H1 (cell line): Measurements from ENCODE around the gene DMXL1. TPM values are rescaled to one million over a fixed set of nuclear protein-coding genes. Genes with fewer than 3 reads are reported as not detected.

ENCODE experiments used
- CTCF ChIA-PET: fragments of 300-600 bp; sonication (Branson Sonifier 250); formaldehyde crosslinking; loops from one replicate; lab custom pipeline; 2021; ENCODE audit not compliant: partially characterized antibody; lab: Charles Lee
- POLR2A ChIA-PET: fragments of 300-600 bp; sonication (Branson Sonifier 250); formaldehyde crosslinking; loops from one replicate; lab custom pipeline; 2021; ENCODE audit warnings: inconsistent platforms; ENCODE audit not compliant: partially characterized antibody; lab: Charles Lee
- DNase-seq, 2 experiments: peaks; one replicate each; pipeline versions ENCODE4 v3.0.0 to v3.0.0-alpha.2; 2010 to 2022; ENCODE audit warnings: low spot score in 2 of 2, low read depth in 1 of 2, mixed read lengths in 1 of 2
- FAIRE-seq: peaks from 2 replicates; lab custom pipeline; 2011; peaks lifted over from hg19 to GRCh38; lab: Jason Lieb, UNC
- H2AFZ ChIP-seq: 2 replicates; pipeline ENCODE4 v1.8.1; 2012; ENCODE audit warnings: low read length, inconsistent platforms
- H2AK5ac ChIP-seq: 2 replicates; pipeline ENCODE4 v1.6.1; 2013; ENCODE audit warnings: low read depth, low read length
- H2BK120ac ChIP-seq: replicated peaks from 2 replicates; pipeline ENCODE3; 2013; ENCODE audit warnings: low read depth, low read length, inconsistent platforms
- H2BK12ac ChIP-seq: 2 replicates; pipeline ENCODE4 v1.6.1; 2013; ENCODE audit warnings: low read depth, low read length
- H2BK15ac ChIP-seq: 2 replicates; pipeline ENCODE4 v1.6.1; 2013; ENCODE audit warnings: low read length
- H2BK20ac ChIP-seq: 2 replicates; pipeline ENCODE4 v1.6.1; 2013; ENCODE audit warnings: low read length
- H2BK5ac ChIP-seq: 2 replicates; pipeline ENCODE4 v1.6.1; 2013; ENCODE audit warnings: low read depth, low read length
- H3K14ac ChIP-seq: 2 replicates; pipeline ENCODE4 v1.6.1; 2013; ENCODE audit warnings: inconsistent platforms; ENCODE audit not compliant: insufficient read length
- H3K18ac ChIP-seq: 2 replicates; pipeline ENCODE4 v1.6.1; 2013; ENCODE audit warnings: low read length; ENCODE audit errors: extremely low read depth
- H3K23ac ChIP-seq: 2 replicates; pipeline ENCODE4 v1.6.1; 2013; ENCODE audit warnings: inconsistent platforms; ENCODE audit not compliant: insufficient read length
- H3K23me2 ChIP-seq: 2 replicates; pipeline ENCODE4 v1.6.1; 2013; ENCODE audit warnings: low read depth, low read length
- H3K27ac ChIP-seq: 2 replicates; pipeline ENCODE4 v1.6.1; 2011; ENCODE audit warnings: low read depth, low read length, inconsistent platforms
- H3K27me3 ChIP-seq, 4 experiments: replicated peaks in 1 of 4; 1 replicate in 1 of 4; 2 replicates in 3 of 4; pipeline versions ENCODE4 v1.6.1 to v1.8.1; 2011 to 2013; ENCODE audit warnings: low read length in 3 of 4, mild to moderate bottlenecking in 3 of 4, inconsistent platforms in 2 of 4, mixed read lengths in 2 of 4, moderate library complexity in 1 of 4; ENCODE audit not compliant: control insufficient read depth in 3 of 4, insufficient read depth in 3 of 4; ENCODE audit errors: extremely low read depth in 1 of 4
- H3K36me3 ChIP-seq, 4 experiments: 2 replicates each; pipeline versions ENCODE4 v1.6.1 to v1.8.1; 2011 to 2013; ENCODE audit warnings: mild to moderate bottlenecking in 4 of 4, low read length in 3 of 4, moderate library complexity in 2 of 4, control low read depth in 1 of 4, inconsistent platforms in 1 of 4; ENCODE audit not compliant: insufficient read depth in 4 of 4, control insufficient read depth in 2 of 4
- H3K4ac ChIP-seq: replicated peaks from 2 replicates; pipeline ENCODE3; 2013; ENCODE audit warnings: low read length, low read depth, mixed read lengths, inconsistent platforms; ENCODE audit not compliant: insufficient read length
- H3K4me1 ChIP-seq, 4 experiments: replicated peaks in 1 of 4; 1 replicate in 1 of 4; 2 replicates in 3 of 4; pipeline versions ENCODE4 v1.6.1 to v1.8.1; 2011 to 2013; ENCODE audit warnings: low read length in 3 of 4, inconsistent platforms in 2 of 4, mixed read lengths in 1 of 4; ENCODE audit not compliant: insufficient read depth in 4 of 4, control insufficient read depth in 3 of 4
- H3K4me2 ChIP-seq, 2 experiments: 2 replicates each; pipeline versions ENCODE4 v1.6.1 to v1.8.1; 2011 to 2013; ENCODE audit warnings: low read depth in 2 of 2, low read length in 2 of 2, control low read depth in 1 of 2, inconsistent platforms in 1 of 2, mild to moderate bottlenecking in 1 of 2; ENCODE audit not compliant: insufficient read depth in 1 of 2
- H3K4me3 ChIP-seq, 4 experiments: fragments of 200-600, 300-600 bp in 1 of 4; sonication (generic), shearing (Covaris generic), sonication (Bioruptor Twin) in 1 of 4; 2 replicates each; pipeline versions ENCODE4 v1.5.1 to v1.8.1; 2011 to 2016; ENCODE audit warnings: low read length in 4 of 4, low read depth in 3 of 4, control low read depth in 2 of 4, inconsistent platforms in 2 of 4, mild to moderate bottlenecking in 2 of 4, mixed read lengths in 1 of 4, moderate library complexity in 1 of 4; ENCODE audit not compliant: insufficient read depth in 2 of 4; ENCODE audit errors: extremely low read depth in 1 of 4
- H3K56ac ChIP-seq: replicated peaks from 2 replicates; pipeline ENCODE3; 2013; ENCODE audit warnings: low read depth, mild to moderate bottlenecking, mixed read lengths, low read length, inconsistent platforms; ENCODE audit not compliant: insufficient read length
- H3K79me1 ChIP-seq: 2 replicates; pipeline ENCODE4 v1.6.1; 2013; ENCODE audit warnings: low read depth, low read length, control low read depth
- H3K79me2 ChIP-seq, 2 experiments: 2 replicates each; pipeline versions ENCODE4 v1.6.1 to v1.8.1; 2012 to 2013; ENCODE audit warnings: low read length in 2 of 2, mild to moderate bottlenecking in 2 of 2, inconsistent platforms in 1 of 2; ENCODE audit not compliant: insufficient read depth in 2 of 2, control insufficient read depth in 1 of 2
- H3K9ac ChIP-seq, 4 experiments: replicated peaks in 1 of 4; 1 replicate in 1 of 4; 2 replicates in 3 of 4; pipeline versions ENCODE4 v1.6.1 to v1.8.1; 2011 to 2013; ENCODE audit warnings: low read depth in 3 of 4, low read length in 3 of 4, control low read depth in 2 of 4, mild to moderate bottlenecking in 2 of 4, moderate library complexity in 2 of 4, inconsistent platforms in 1 of 4; ENCODE audit errors: extremely low read depth in 1 of 4
- H3K9me3 ChIP-seq, 2 experiments: 2 replicates each; pipeline versions ENCODE4 v1.6.1 to v1.8.1; 2012 to 2013; ENCODE audit warnings: mild to moderate bottlenecking in 2 of 2, moderate library complexity in 2 of 2, control low read depth in 1 of 2, inconsistent platforms in 1 of 2, low read depth in 1 of 2, low read length in 1 of 2, mixed read lengths in 1 of 2; ENCODE audit not compliant: insufficient read depth in 2 of 2
- H4K20me1 ChIP-seq, 2 experiments: replicated peaks in 1 of 2; 2 replicates each; pipeline versions ENCODE3 to v1.8.1; 2011 to 2013; ENCODE audit warnings: inconsistent platforms in 2 of 2, low read length in 2 of 2, mild to moderate bottlenecking in 1 of 2; ENCODE audit not compliant: insufficient read depth in 2 of 2, control insufficient read depth in 1 of 2
- H4K5ac ChIP-seq: 2 replicates; pipeline ENCODE4 v1.6.1; 2013; ENCODE audit warnings: low read length, low read depth, mixed read lengths, inconsistent platforms; ENCODE audit not compliant: insufficient read length
- H4K8ac ChIP-seq: 2 replicates; pipeline ENCODE4 v1.8.0; 2013; ENCODE audit warnings: mild to moderate bottlenecking, moderate library complexity, low read length, inconsistent platforms; ENCODE audit not compliant: insufficient read depth; ENCODE audit errors: extremely low read depth
- H4K91ac ChIP-seq: replicated peaks from 2 replicates; pipeline ENCODE3; 2013; ENCODE audit warnings: low read length, mixed read lengths, inconsistent platforms; ENCODE audit not compliant: insufficient read length
- BACH1 ChIP-seq: IDR thresholded peaks from 2 replicates; pipeline ENCODE4 v1.6.1; 2012; ENCODE audit warnings: low read length, improper control_type of control experiment
- CTBP2 ChIP-seq: IDR thresholded peaks from 2 replicates; pipeline ENCODE4 v1.7.0; 2011; ENCODE audit warnings: borderline replicate concordance, mild to moderate bottlenecking, moderate library complexity, mixed read lengths, low read length; ENCODE audit not compliant: insufficient read depth, insufficient read length
- TBP ChIP-seq: IDR thresholded peaks from 2 replicates; pipeline ENCODE4 v1.6.1; 2011; ENCODE audit warnings: low read depth, low read length, improper control_type of control experiment
- TCF12 ChIP-seq: IDR thresholded peaks from 2 replicates; pipeline ENCODE4 v1.6.1; 2011; ENCODE audit warnings: low read depth, mild to moderate bottlenecking, low read length
- WGBS, 2 experiments: shearing (Covaris generic) in 1 of 2; methylation state at CpG; one replicate each; pipeline versions ENCODE4 v1.1.6 to v1.1.7; 2013 to 2015; ENCODE audit warnings: low lambda C conversion rate in 2 of 2, mixed read lengths in 2 of 2, inconsistent platforms in 1 of 2, low coverage in 1 of 2, missing lambda C conversion rate in 1 of 2; ENCODE audit not compliant: insufficient replicate concordance in 2 of 2, insufficient coverage in 1 of 2, insufficient read length in 1 of 2; ENCODE audit errors: extremely low coverage in 1 of 2, missing lambda C conversion rate in 1 of 2; 5-methylcytosine and 5-hydroxymethylcytosine counted together
- polyA plus RNA-seq, 7 experiments: library from polyadenylated mRNA; depleted of rRNA in 3 of 7; stranded (reverse) in 5 of 7; unstranded in 2 of 7; fragments of >200 nt in 5 of 7; fragments of 200-250 nt in 2 of 7; gene quantifications; 1 replicate in 5 of 7; 2 replicates in 1 of 7; 4 replicates in 1 of 7; pipeline versions ENCODE4 v1.2.1 to v1.2.3, GENCODE V29; 2011 to 2013; ENCODE audit warnings: missing spikeins in 2 of 7, mixed read lengths in 2 of 7
- total RNA-seq: library from RNA; stranded (reverse); fragmentation: NEBNext Ultra II Directional; extraction: Animal tissue kit (Norgen Biotek cat#: 25700); gene quantifications from 2 replicates; pipeline ENCODE4 v1.2.1, GENCODE V29; 2021
- TF ChIP-seq, protein P1 (sequence below): IDR thresholded peaks from 2 replicates; pipeline ENCODE4 v1.6.1; 2012; ENCODE audit warnings: low read length, inconsistent platforms

The DMXL1 gene
- total and polyA plus RNA-seq, 2 of the 8 experiments (the other 6 are each of a cell fraction or from before 2014, with no cell fraction given): 10.1 to 43.9 TPM

DNA sequence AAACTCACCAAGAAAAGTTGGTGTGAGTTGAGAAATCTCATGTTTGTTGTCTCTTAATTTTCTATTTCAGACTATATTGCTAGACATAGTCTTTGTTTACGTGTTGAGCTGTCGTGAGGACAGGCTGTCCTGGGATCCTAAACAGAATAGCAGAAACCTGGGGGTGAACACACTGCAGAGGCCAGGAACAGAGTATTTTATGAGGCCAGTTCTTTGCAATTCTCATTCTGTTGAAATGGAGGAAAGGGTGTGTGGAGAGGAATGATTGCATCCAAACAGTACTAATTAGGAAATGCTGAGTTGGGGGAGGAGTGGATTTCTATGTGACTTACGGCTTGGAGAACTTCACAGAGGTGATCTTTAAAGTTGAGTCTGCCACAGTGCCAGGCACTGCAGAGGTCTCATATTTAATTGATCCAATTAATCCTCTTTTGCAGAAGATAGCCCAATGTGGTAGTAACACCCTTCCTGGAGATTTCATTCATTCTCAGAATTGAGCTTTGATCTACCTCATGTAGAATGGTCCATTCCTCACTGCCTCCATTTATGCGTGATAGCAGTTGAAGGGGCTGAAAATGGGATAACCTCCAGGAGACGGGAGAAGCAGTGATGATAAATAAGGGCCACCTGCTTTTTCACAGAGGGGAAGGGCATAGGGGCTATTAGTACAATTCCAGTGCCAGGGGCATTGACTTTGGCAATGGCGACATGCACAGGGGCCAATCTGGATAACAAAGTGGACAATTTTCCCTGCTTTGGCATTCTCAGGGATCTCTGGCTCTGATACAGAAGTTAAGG, 200.3 kb downstream of the DMXL1 start:
- no peak overlapping the region for H2AK5ac ChIP-seq
- no peak overlapping the region for H3K4ac ChIP-seq
- peaks cover 9% of the 10 kb centered on the region for H3K23me2 ChIP-seq
- 0 out of 4 replicates have a peak, but pooled peaks cover 0 to 7% of the 10 kb centered on the region in 2 experiments for H3K79me2 ChIP-seq
- H2BK5ac ChIP-seq: no peak overlapping the region
- FAIRE-seq (no peak), DNase-seq (no peak)
- H3K23ac ChIP-seq: no peak overlapping the region
- no peak overlapping the region for H4K5ac ChIP-seq
- H3K4me1 ChIP-seq: peaks cover 0 to 3% (median 2%) of the 10 kb centered on the region in 4 experiments; a peak in 3 of 7 replicates
- H4K91ac ChIP-seq: no peak overlapping the region
- peaks cover 9% of the 10 kb centered on the region; the same call in 1 of the 2 replicates for H3K79me1 ChIP-seq
- no peak overlapping the region for H3K56ac ChIP-seq
- H4K8ac ChIP-seq: no peak overlapping the region
- TF ChIP-seq TBP: no peak
- TF ChIP-seq, protein P1, sequence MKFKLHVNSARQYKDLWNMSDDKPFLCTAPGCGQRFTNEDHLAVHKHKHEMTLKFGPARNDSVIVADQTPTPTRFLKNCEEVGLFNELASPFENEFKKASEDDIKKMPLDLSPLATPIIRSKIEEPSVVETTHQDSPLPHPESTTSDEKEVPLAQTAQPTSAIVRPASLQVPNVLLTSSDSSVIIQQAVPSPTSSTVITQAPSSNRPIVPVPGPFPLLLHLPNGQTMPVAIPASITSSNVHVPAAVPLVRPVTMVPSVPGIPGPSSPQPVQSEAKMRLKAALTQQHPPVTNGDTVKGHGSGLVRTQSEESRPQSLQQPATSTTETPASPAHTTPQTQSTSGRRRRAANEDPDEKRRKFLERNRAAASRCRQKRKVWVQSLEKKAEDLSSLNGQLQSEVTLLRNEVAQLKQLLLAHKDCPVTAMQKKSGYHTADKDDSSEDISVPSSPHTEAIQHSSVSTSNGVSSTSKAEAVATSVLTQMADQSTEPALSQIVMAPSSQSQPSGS: no peak
- TF ChIP-seq TCF12: no peak
- no peak for TF ChIP-seq CTBP2
- TF ChIP-seq BACH1: no peak
- H3K36me3 ChIP-seq: no peaks in the 10 kb centered on the region
- H3K9me3 ChIP-seq: no peaks in the 10 kb centered on the region
- H2AFZ ChIP-seq: no peak overlapping the region
- no peak overlapping the region for H2BK20ac ChIP-seq
- ChIA-PET POLR2A (no interaction called here), CTCF (interaction anchor here (1.2 to 2.8 kb wide), 4 partner anchors 20 to 283 kb away, joined by 3 to 15 read pairs (median 6); partner anchors contain the start of gene DTWD2)
- H4K20me1 ChIP-seq: peaks cover 0 to 5% of the 10 kb centered on the region in 2 experiments
- H3K27ac ChIP-seq: no peak overlapping the region
- no peak overlapping the region for H2BK15ac ChIP-seq
- peaks cover 0 to 1% (median 0%) of the 10 kb centered on the region in 4 experiments; a peak in 2 of 7 replicates for H3K27me3 ChIP-seq
- H3K14ac ChIP-seq: no peak overlapping the region
- 85% methylated on average over 6 of the region's 6 CpGs; no CpG with 5 or more reads in 1 of the 2 experiments for WGBS, 2 experiments
- no peak overlapping the region for H2BK12ac ChIP-seq
- no peak overlapping the region for H3K4me3 ChIP-seq
- H3K9ac ChIP-seq: no peak overlapping the region
- H2BK120ac ChIP-seq: no peak overlapping the region
- no peak overlapping the region for H3K4me2 ChIP-seq
- H3K18ac ChIP-seq: no peak overlapping the region
